RPMI8226 (cell line): Measurements from ENCODE around the gene LBH.

Experiments used
- DNase-seq: peaks from one replicate; pipeline ENCODE4 v3.0.0-alpha.2; 2015

LBH gene

GRCh38 chr2:30217644-30218337 is 13.5 kb upstream of the LBH start:
- DNase-seq: no peak

GRCh38 chr2:30218338-30218713 is 13.0 kb upstream of the LBH start:
- no peak for DNase-seq

GRCh38 chr2:30218814-30219213 is 12.5 kb upstream of the LBH start:
- no peak for DNase-seq

- DNase-seq: no peak
Observed at GRCh38 chr2:30219886-30220875, 11.2 kb upstream of the LBH start.

GRCh38 chr2:30221531-30221930 is 9.8 kb upstream of the LBH start:
- no peak for DNase-seq

GRCh38 chr2:30222031-30222430 is 9.3 kb upstream of the LBH start:
- no peak for DNase-seq

- no peak for DNase-seq
Observed at GRCh38 chr2:30222636-30223360, 8.5 kb upstream of the LBH start.

- DNase-seq: peak; percentile 40
Observed at GRCh38 chr2:30223413-30223874, 7.9 kb upstream of the LBH start.

GRCh38 chr2:30224151-30224550 is 7.2 kb upstream of the LBH start:
- no peak for DNase-seq

- DNase-seq: peak; percentile 77
Observed at GRCh38 chr2:30225131-30225762, 6.1 kb upstream of the LBH start.

GRCh38 chr2:30226144-30227032 is 4.9 kb upstream of the LBH start:
- no peak for DNase-seq

GRCh38 chr2:30229596-30229995 is 1.7 kb upstream of the LBH start:
- no peak for DNase-seq

- DNase-seq: no peak
Observed at GRCh38 chr2:30230497-30231211, 680 bp upstream of the LBH start.

GRCh38 chr2:30231996-30232800 is 864 bp downstream of the LBH start:
- DNase-seq: peak; percentile 18

- no peak for DNase-seq
Observed at GRCh38 chr2:30232801-30233130, 1.4 kb downstream of the LBH start.

- no peak for DNase-seq
Observed at GRCh38 chr2:30233271-30234009, 2.1 kb downstream of the LBH start.

GRCh38 chr2:30234180-30234971 is 3.0 kb downstream of the LBH start:
- no peak for DNase-seq

GRCh38 chr2:30235008-30235655 is 3.8 kb downstream of the LBH start:
- DNase-seq: no peak
